RPMI7951 (cell line): ENCODE results near the gene MGMT. TPM values are rescaled to one million over a fixed set of nuclear protein-coding genes. Genes with fewer than 3 reads are reported as not detected.

ENCODE experiments used
- DNase-seq: peaks from one replicate; pipeline ENCODE4 v3.0.0-alpha.2; 2012; ENCODE audit warnings: low read depth
- total RNA-seq: library from RNA; depleted of rRNA; stranded (reverse); fragments of >200 nt; shearing (Covaris generic); gene quantifications from 2 replicates; pipeline ENCODE4 v1.2.3, GENCODE V29; 2014

MGMT gene
- total RNA-seq, 1 experiment from 2014 or later = 6.2 TPM

GRCh38 chr10:129730272-129730992 lies 263.4 kb downstream of the MGMT start:
- no peak for DNase-seq

DNA sequence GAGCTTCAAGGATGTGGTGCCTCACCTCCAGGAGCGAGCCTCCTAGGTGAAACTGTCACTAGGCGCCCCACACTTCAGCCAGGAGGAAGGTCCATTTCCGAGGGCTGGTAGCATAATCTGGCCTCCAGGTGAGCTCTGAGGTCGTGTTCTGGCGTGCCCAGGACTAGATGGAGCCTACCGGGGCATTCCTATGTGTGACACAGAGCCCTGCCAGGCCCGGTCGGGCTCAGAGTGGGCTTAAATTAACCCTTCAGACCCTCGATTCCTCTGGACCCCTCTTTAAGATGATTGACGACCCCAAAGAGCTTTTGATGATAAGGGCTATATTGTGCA lies 263.9 kb downstream of the MGMT start:
- DNase-seq = no peak

DNA sequence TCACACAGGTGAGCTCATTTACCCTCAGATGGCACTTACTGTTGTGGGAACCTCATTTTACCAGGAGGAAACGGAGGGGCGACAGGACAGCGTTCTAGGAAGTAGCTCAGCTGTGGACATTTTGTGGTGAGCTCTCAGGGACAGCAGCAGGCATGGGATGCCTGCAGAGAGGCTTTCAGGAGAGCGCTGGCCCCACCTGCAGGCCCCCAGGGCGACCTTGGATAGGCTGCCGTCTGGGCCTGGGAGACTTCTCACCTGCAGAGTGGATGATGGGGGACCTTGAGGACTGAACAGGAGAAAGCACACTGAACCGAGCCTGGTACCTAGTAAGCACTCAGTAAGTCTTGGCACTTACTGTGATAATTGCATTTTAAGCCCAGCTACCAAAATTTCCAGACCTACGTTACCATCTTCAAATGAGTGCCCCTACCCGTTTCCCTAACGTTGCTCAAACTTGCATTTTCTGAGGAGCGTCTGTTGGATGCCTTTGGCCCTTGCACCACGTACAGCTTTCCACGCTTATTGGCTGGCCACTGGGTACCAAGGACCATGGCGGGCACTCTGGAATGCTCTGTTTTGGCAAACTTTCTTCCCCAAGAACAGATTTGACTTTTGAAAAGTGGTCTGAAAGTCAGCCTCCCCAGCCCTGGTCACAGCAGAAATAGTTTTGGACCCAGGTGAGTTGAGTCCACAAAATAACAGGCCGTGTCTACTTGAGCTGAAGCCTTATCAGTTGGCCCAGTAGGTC lies 273.7 kb downstream of the MGMT start:
- DNase-seq = no peak

DNA sequence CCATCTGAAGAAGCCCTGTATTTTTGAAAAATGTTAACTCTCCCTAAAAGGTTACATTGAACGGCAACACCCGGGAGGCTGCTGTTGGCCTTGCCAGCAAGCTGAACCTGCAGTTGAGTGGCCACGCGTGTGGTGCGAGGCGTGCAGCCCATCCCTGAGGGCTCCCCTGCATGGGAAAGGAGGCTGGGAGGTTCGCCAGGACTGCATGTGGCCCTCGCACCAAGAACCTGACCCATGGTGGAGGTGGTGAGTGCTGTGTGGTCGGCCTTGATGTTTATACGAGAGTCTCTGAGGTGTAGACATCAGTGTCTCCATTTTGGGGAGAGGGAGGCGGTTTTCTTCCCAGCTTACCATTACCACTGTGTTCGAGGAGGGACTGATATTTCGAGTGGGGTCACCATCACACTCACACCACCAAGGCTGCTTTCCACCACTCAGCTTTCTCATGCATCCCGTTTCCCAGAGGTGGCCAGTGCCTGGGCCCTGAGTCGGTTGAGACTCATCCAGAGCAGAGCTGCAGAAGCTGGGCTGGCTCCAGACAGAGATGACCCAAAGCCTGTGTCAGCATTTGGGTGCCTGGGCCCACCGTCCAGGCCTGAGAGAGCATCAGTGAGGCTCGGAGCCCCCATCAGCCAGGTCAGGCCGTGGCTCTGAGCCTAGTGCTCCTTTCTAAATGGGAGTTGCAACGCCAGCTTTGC lies 274.4 kb downstream of the MGMT start:
- no peak for DNase-seq

- no peak for DNase-seq
Observed at GRCh38 chr10:129741978-129742741, 275.1 kb downstream of the MGMT start.

DNA sequence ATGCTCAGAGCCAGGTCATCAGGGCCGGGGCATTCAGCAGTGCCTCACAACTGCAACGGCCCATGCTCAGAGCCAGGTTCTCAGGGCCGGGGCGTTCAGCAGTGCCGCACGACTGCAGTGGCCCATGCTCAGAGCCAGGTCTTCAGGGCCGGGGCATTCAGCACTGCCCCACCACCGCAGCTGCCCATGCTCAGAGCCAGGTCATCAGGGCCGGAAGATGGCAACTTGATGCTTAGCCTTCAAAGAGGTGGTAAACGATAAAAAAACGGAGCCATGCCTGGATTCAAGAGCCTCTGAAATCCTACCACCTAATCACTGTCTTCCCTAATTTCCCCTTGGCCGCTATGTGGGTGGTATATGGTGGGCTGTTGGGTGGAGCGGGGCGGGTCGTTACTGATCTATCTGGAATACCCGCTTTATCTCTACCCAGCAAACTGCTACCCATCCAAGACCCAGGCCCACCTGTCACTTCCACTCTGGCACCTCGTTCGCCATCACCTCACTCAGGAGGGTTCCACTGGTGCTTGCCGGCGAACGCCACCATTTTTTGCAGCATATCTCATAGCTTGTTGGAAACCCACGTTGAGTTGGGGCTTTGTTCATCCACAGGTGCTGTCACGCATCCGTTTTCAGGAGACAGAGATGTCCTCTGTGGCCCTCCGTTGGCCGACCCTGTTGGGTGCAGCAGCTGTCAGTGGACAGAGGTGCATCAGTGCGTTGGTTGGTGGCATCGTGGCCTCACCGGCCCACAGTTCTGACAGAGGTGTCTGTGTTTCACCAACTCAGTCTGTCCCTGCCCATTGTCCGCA lies 275.9 kb downstream of the MGMT start:
- no peak for DNase-seq

DNA sequence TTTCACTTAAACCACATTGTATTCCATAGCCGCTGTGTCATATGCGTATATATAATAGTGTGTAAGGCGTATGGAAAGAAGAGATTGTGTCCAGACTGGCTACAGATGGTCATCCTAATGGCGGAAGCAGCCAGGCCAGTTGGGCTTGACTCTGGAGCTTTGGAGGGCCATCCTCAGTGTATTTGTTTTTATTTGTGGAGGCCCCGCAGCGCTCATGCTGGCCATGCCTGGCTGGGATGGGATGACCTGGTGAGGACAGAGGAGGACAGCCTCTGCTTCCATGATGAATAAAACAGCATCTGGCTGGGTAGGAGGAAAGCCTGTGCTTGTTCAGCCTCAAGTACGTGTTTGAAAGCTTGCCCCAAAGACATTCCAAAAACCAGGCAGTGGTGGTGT lies 276.7 kb downstream of the MGMT start:
- DNase-seq = no peak

DNA sequence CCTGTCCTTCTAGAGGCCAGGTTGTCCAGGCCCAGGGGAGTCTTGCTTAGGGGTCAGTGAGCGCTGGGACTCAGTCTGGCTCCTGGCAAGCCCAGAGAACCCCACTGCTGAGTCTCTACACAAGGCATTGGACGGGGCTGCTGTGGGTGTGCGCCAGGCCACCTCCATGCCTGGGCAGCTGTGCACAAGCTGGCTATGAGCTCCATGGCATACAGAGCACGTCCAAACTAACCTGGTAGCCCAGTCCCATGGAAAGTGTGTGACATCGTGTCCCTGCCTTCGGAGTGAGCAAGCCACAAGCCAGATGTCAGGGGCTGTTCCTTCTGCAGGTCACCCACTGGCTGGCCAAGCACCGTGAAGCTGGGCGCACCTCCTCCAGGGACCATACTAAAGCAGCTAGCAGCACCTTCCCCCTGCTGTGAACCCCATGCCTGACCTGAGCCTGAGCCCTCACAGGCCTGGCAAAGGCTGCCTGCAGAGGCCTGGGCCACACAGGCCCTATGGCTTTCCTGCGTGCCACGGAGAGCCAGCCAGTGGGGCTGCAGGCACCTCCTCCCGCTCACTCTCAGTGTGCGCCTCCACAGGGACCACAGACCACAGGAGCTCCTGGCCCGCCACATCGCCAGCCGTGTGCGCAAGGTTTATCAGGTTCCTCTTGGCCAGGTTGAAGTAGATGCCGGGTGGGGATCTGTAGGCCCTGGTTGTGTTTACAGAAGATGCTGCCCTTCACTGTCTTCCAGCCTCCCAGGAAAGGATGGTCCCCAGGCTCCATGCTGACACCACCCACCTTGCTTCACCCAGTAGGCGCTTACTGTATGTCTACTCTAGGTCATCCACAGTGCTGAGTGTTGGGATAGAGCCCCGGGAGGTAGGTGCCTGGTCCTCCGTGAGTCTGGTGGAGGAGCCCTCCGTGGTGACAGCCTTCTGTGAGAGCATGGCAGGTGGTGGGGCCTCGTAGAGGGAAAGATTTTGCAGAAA lies 277.4 kb downstream of the MGMT start:
- DNase-seq = no peak

DNA sequence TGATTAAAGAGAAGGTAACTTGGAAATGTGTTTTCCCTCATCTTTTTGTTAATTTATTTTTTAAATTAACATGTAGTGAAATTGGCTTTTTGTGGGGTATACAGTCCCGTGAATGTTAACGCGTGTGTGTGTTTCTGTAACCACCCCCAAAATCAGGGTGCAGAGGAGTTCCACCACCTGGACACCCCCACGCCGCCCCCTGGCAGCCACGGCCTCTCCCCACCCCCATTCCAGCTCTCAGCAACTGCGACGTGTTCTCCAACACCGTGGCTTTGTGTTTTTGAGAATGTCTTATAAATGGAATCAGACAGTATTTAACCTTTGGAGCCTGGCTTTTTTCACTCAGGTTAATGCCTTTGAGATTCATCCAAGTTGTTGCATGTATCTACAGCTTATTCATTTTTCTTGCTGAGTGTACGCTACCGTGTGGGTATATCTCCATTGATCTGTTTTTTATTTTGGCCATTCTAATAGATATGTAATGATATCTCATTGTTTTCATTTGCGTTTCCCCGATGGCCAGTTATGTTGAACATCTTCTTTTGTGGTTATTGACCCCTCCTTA lies 278.2 kb downstream of the MGMT start:
- DNase-seq = no peak

DNA sequence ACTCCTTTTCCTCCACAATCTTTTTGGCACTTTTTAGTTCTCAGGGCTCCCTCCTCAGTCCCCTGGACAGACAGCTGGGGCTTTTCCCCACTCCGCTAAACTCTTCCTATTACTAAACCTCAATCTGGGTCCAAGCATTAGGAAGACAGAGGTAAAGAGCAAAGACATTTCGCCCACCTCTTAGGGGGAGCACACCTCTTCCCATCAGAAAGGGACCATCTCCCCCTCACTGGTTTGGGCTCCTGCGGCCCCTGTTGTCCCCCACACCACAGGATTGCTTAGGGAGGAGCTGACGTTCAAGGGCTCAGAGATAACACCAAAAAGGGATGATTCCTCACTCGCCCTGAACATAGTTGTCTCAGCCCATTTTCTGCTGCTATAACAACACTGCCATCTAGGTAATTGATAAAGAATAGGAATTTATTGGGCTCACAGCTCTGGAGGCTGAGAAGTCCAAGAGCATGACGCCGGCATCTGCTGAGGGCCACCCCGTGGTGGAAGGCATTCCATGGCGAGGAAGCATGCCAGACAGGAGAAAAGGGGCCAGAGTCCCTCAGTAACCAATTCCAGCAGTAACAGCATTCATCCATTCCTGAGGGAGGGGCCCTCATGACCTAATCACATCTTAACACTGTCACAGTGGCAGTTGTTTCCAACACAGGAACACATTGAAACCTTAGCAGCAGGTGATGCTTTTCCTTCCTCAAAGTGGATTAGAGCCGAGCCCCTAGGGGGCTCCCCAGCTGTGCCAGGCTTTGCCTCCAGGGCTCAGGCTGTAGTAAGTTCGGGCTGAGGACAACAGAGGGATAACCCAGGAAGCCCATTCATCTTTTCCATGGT lies 287.4 kb downstream of the MGMT start:
- DNase-seq = no peak

DNA sequence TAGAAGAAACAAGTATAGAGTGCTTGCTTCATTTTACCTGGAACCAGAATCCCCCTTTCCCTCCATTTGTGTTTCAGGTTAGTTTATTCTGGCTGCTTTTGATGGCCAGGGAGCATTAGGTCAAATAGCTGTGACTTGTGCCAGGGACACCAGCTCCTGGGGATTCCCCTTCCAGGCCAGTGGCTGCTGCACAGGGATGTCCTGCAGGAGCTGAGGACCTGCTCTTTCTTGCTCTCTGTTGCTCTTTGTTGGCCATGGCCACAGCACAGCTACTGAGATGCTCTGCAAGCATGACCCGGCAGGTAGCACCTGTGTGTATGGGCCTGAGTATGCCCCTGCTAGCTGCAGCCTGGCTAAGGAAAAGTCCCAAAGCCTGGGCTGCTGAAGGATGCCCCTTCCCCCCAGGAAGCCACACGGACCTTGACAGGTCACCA lies 288.1 kb downstream of the MGMT start:
- no peak for DNase-seq

- no peak for DNase-seq
Observed at GRCh38 chr10:129755621-129756020, 288.6 kb downstream of the MGMT start.

DNA sequence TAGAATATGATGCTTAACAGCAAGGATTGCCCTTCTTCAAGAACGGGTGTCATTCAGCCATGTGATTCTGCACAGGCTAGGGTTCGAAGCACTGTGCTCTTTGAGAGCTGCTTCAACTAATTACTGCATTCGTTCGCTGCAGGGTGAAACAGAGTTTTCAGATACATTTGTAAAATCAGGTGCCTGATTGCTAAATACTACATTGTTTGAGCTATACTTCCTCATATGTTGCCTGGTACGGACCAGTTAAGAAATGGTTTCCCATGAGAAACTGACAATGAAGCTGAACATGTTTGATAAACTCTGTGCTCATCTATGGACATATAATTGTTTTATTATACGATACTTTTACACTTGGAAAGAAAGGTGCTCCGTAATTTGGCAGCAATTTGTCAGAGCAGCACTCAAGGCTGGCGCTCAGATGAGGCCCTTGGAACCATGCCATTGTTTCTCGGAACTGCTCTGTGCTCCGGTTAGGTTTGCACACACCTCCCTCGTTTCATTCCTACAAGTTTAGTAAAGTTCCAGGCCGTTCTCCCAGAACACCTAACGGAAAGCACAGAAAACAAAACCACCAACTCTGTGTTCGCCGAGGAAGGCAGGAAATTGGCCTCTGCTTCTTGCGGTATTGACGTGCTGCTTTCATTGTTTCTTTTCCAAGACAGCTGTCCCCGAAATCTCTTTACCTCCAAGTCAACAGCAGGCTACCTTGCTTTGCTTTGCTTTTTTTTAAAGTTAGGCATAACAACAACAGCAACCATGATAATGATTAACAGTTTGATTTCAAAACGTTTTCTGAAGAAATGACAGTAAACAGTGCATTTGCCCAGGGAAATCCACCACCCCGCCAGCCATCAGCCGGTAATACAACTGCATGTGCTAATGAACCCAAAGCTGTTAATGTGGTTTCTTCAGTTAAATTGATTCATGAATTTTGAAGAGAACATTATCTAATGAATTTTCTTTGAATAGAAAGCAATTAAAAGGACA lies 290.2 kb downstream of the MGMT start:
- no peak for DNase-seq

- DNase-seq = no peak
Observed at GRCh38 chr10:129758207-129759021, 291.4 kb downstream of the MGMT start.

DNA sequence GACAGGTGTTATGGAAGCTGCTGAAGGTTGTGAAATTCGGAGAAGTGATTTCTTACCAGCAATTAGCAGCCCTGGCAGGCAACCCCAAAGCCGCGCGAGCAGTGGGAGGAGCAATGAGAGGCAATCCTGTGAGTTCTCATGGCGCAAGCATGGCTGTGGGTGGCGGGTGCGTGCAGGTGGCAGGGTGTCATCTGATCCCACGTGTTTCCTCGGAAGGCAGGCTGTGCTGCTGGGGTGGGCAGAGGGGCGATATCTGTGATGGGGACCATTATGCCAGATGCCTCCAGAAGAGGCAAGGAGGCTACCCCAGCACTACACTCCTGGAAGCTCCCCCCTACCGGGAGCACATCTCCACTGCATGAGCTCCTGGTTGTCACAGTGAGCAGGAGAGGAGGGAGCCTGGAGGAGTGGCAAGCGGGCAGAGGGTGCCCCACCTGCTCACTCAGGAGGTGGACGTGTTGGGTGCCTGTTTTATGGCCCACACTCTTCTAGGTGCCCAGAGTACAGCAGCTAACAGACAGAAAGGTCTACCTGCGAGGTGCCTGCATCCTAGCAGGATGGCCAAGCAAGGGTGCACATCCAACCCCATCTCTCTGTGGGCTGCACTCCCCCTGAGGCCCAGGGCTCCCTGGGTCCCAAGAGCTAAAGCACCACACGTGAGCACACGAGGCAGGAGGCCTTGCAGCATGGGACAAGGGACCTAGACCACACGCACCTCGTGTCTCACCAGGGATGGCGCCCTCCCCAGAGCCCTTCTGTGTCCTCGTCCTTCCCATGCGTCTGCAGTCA lies 292.4 kb downstream of the MGMT start:
- no peak for DNase-seq

GRCh38 chr10:129760003-129760315 lies 292.9 kb downstream of the MGMT start:
- no peak for DNase-seq
